Activated T-helper 1 cell treated with anti-CD3 and anti-CD28 coated beads, Interleukin-2, amount 50 U/mL, for 16 hours (primary cell): ENCODE measurements around the gene SMIM3.

ENCODE experiments used
- DNase-seq, 2 donors: peaks; one replicate each; pipeline ENCODE4 v3.0.0-alpha.2; 2020; ENCODE audit warnings: low read depth in 1 of 2, low spot score in 1 of 2

Gene SMIM3

DNA sequence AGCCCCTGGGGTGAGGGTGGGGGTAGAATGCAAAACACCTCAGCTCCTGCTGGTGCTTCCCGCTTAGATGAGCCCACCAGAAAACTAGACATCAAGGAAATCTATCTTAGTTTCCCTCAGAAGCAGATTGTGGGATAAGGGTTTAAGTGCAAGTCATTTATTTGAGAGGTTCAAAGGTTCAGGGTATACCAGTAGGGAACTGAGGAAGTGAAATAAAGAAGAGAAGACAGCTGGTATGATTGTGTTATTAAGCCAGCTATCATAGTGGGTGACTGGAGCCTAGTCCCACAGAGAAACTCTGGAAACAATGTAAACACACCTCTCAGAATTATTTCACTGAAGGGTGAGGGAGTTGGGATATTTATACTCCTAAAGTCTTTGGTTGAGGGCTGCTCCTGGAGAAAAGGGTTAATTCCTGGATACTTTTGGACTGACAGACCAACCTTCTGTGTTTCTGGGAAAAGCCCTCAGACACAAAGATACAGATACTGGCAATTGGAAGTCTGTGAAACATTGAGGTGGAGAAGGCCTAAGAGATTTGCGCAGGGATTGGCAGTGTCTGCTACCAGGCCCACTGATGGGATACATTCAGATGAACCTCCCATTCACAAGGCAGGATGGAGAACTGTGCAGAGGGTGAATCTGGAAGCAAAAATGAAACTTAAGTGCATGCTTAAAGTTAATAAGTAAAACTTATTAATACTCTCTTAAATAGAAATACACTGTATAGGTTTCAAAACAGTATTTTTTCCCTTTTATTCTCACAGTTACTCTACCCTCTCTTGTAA lies 13.4 kb upstream of the SMIM3 start:
- no peak for DNase-seq

DNA sequence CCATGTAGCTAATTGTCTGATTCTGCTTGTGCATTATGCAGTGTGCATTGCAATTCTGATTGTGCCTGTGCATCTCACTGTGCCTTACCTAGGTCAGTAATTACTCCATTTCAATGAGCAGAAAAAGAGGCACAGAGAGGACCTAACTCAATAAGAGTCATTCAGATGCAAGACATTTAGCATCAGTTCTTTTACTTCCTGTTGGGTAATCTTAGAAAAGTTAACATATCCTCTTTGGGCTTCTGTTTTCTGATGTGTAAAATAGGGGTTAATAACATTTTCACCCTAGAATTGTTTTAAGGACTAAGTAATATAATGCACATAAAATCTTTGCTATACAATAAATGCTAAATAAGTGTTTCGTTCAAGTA lies 12.8 kb upstream of the SMIM3 start:
- DNase-seq: no peak

- no peak for DNase-seq
These were observed 12.3 kb upstream of the SMIM3 start for GRCh38 chr5:150766251-150766650.

GRCh38 chr5:150771034-150771795 lies 7.3 kb upstream of the SMIM3 start:
- no peak for DNase-seq

- DNase-seq: no peak
These were observed 4.4 kb upstream of the SMIM3 start for GRCh38 chr5:150774145-150774544.

DNA sequence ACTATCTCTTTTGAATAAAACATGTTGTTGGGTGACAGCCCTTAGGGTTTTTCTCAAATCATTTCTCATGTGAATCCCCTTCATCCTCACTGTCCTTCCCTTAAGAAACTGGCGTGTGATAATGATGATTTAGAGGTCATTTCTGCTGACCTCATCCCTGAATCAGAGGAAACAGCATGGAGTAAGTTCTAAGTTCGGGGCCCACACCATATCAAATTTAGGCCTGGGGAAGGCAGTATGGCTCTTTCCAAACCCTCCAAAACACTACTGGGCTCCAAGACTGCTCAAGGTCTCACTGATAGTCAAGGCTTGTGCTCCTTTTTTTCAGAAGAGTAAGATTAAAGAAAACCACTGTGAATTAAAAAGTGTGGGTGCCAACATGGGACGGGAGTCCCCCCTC lies 872 bp upstream of the SMIM3 start:
- no peak for DNase-seq

GRCh38 chr5:150778088-150778516 lies 455 bp upstream of the SMIM3 start:
- no peak for DNase-seq

DNA sequence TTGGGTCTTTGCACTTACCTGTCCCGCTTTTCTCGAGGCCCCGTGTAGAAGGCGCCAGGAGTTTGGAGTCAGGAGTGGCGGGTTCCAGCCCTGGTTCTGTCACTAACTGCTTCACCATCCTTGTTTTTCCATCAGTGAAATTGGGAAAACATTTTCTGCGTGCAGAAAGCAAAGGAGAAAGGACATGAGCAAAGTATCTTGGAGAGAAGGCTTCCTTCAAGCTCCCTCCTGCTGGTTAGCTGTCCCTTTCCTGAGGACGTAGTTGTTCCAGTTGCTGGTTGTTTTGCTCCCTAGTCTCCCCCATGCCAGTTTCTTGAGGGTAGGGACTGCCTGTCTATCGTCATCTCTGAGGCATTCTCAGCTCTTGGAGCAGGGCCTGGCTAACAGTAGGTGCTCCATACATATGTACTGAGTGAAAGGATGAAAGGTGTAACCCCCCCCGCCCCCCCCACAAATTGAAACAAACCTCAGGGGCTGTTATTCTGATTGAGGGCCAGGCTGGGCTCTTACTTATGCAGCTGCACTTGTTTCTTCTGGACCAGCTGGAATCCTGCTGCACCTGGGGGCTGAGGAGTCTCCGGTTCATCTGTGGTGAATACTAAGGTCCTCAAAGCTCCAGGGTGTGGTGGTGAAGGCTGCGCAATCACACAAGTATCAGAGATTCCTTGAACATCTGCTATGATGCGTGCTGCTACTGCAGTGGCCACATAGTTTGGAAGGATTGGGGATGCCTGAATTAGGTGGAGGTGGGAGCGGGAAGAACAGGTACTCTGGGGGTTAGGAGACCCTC lies 1.0 kb downstream of the SMIM3 start:
- no peak for DNase-seq

- no peak for DNase-seq
These were observed 1.7 kb downstream of the SMIM3 start for GRCh38 chr5:150780187-150780692.

- no peak for DNase-seq
These were observed 2.3 kb downstream of the SMIM3 start for GRCh38 chr5:150780816-150781221.

DNA sequence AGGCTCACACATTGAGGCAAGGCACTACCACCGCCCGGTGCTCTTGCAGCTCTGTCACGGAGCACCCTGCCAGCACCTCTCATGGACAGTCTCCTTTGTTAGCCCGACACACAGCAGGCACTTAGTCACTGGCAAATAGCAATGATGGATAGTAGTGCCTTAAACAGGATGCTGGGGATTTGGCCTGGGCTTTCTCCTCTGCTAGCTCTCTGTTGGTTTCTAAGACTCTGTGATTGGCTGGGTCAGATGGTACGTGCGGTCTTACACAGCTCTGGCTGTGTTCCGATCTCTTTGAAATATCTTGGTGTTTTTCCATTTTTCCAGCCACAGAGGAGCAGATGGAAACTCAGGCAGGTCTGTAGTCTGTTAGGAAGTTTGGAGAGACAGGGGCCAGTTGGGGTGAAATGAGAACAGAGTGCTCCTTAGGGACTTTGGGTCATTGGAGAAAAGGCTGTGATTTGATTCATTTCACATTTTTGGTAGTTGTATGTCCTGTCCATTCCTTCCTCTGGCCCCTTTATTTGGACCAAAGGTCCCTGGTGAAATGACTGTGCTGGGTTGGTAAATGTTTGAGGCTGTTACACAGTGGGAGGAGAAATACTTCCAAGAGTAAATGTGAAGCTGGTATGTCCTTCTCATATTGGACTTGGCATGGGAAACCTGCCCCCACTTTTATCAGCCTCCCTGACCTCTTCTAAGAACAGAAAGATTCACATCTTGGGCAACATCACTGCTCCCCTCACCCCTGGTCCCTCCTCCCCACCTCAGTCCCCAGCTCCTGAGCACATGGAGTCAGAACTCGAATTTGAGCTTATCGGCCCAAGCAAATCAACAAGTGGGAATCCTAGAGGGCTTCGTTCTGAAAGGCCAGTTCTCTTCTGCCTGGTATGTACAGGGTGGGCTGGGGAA lies 3.4 kb downstream of the SMIM3 start:
- DNase-seq: no peak

DNA sequence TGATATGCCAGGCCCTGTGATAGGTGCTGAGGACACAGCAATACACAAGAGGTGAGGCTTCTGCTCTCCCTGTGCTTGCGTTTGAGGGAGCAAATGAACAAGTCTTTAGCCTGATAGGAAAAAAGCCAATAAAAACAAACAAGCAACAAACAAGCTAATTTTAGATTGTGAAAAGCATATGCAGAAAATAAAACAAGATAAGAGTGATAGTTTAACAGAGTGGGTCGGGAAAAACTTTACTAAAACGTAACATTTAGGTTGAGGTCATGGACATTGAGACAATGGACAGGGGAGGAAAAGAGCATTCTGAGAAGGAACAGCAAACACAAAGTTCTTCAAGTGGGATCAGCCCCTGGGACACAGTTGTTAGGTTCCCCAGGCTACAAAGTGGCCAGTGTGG lies 4.3 kb downstream of the SMIM3 start:
- no peak for DNase-seq

- peak; percentile 25 to 45 for DNase-seq
These were observed 4.9 kb downstream of the SMIM3 start for GRCh38 chr5:150783422-150783928.

GRCh38 chr5:150785950-150786349 lies 7.4 kb downstream of the SMIM3 start:
- no peak for DNase-seq

GRCh38 chr5:150786876-150787275 lies 8.3 kb downstream of the SMIM3 start:
- DNase-seq: no peak

DNA sequence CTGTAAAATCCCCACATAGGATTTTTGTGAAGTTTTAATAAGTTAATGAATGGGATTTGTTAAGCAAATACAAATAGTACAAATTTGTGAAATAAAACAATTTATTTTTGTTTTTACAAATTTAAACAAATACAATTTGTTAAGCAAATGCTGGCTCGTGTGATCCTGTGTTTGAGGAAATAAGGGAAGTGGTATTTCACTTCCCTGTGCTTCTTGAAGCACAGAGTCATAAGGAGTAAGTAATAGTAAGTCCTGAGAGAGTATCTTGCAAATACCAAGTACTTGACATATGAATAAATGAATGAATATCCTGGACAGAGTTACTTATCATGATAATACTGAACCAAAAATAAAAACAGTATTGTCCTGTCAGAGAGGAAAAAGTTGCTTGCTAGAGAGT lies 9.1 kb downstream of the SMIM3 start:
- no peak for DNase-seq

- DNase-seq: no peak
These were observed 10.4 kb downstream of the SMIM3 start for GRCh38 chr5:150788977-150789376.

DNA sequence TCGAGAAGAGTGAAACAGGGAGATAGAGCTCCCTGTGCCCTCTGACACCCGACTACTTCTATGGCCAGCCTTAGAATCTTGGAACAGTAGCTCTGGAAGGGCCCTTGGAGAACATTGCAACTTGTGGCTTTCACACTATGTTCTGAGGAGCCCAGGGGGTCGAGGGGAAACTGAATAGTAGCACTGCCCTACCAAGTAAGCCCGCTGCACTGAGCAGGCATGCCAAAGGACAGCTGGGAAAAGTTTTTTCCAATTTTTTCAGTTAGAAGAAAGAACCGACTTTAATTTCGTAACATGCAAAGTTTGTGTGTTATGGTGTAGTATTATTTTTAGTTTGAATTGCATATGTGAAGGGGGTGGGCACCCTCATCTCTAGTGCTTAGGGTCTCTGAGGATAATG lies 10.9 kb downstream of the SMIM3 start:
- DNase-seq: no peak

DNA sequence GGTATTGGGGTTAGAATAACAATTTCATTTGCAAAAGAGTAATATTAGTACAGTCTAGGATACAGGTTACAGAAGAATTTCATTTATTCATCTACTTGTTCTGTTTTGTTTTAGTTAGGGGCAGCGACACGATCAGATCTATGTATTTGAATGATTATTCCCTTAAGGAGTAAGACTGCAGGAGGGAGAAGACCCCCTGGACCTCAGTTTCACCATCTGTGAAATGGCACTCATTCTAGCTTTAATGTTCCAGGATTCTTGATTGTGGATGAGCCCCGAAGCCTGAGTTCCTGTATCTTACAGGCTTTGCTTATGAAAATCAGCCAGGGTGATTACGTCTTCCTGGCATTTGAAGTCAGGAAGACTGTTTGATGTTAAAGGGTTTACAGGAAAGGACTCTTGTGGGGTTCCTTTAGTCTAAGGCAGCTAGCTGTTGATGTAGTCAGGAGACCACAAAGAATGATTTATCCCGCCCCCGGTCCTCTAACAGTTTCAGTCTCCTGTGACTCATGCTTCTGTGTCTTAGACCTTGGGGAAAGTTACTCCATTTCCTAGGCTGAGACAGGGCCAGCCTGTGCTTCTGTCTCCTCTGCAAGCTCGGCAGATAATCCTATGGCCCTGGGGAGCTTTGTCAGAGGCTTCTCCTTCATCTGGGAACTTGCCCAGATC lies 11.5 kb downstream of the SMIM3 start:
- DNase-seq: peak in 1 of 2 donors; percentile 53

DNA sequence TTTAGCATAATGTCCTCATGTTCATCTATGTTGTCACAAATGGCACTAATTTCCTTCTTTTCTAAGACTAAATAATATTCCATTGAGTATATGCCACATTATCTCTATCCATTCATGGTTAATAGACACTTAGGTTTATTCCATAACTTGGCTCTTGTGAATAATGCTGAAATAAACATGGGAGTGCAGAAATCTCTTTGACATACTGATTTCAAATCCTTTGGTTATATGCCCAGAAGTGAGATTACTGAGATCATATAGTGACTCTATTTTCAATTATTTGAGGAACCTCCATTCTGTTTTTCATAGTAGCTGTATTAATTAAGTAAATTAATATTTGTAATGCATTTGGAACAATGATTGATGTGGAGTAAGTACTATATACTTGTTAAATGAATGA lies 13.0 kb downstream of the SMIM3 start:
- no peak for DNase-seq
